Medulla oblongata (tissue), 1 donor: ENCODE measurements around the gene SND1.
"Not testable (repeated sequence)": the region's sequence is repeated elsewhere in the genome, so short reads cannot be mapped to it uniquely, and the experiment has no call there.

ENCODE experiments used
- DNase-seq: peaks from one replicate; pipeline ENCODE4 v3.0.0-alpha.2; 2015; ENCODE audit errors: extremely low spot score

SND1 gene

DNA sequence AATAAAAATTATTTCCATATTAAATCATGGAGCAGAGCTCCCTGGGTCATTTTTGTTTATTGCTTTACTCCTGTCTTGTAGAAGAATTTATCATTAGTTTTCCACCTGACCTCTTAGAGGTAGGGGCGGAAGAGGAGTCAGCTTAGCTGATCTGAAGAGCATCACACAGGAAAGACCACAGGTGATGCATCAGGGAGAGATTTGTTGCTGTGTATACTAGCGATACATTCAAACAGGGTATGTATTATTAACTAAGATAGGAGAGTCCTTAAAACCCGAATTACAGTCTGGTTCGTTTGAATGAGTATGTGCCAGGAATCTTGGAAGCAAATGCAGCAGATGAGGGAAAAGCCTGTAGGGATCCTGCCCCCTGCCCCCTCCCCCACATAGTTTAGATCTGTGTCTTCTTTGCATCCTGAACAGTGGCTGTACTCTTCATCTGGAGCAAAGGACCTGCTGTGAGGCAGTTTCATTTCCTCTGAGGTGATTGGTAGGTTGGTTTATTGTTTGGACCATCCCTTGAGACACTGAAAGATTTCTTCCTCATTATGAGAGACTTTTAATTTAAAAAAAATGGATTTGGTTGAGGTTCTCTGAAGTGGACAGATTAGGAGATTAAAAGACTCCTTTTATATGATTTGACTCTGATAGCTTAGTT is 177.0 kb downstream of the SND1 start:
- no peak for DNase-seq

DNA sequence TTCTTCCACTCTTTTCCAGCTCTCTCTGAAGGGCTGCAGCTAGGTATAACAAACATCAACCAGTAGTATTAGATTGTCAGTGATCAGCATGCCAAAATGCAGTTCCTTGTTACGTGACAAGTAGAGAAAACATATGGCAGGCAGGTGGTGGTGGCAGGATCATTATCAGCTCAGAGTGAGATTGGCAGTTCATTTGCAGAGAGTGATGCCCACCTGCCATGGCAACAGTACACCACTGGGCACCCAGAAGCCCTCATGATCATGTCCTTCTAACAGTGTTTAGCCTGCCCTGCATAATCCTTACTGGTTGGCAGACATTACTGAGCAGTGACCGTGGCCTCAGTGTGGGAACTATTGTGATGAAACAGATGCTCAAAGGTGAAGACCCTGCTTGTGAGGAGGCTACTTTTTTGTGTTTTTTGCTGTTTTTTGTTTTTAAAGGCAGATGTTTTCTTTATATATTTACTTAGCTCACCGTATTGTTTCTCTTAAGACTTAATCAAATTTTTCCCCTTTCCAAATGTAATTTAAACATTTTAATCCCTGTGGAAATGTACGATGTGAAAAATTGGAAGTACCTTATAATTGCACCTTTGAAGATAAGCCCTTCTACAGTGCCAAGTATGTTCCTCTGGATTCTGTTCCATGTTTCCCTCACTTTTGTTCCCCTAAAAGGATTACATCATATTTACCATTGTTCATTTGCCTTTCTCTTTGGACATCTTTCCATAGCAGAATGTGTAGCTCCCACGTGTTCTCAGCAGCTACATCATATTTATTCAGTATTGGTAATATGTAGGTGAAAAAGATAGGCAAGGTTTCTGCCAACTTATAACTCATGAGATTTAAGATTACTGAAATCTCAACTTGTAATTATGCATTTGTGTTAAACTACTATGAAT is 179.6 kb downstream of the SND1 start:
- DNase-seq: no peak

DNA sequence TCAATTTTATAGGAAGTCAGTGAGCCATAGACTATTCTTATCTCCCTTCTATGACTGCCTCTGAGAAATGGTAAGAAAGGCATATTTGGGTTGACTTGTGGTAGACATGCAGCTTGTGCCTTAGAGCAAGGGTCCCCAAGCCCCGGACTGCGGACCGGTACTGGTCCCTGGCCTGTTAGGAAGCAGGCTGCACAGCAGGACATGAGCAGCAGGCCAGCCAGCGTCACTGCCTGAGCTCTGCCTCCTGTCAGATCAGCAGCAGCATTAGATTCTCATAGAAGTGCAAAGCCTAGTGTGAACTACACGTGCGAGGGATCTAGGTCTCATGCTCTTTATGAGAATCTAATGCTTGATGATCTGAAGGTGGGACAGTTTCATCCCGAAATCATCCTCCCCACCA is 180.6 kb downstream of the SND1 start:
- no peak for DNase-seq

- no peak for DNase-seq
Measured at GRCh38 chr7:127833641-127834040, 181.6 kb downstream of the SND1 start.

- no peak for DNase-seq
Measured at GRCh38 chr7:127835679-127836078, 183.7 kb downstream of the SND1 start.

DNA sequence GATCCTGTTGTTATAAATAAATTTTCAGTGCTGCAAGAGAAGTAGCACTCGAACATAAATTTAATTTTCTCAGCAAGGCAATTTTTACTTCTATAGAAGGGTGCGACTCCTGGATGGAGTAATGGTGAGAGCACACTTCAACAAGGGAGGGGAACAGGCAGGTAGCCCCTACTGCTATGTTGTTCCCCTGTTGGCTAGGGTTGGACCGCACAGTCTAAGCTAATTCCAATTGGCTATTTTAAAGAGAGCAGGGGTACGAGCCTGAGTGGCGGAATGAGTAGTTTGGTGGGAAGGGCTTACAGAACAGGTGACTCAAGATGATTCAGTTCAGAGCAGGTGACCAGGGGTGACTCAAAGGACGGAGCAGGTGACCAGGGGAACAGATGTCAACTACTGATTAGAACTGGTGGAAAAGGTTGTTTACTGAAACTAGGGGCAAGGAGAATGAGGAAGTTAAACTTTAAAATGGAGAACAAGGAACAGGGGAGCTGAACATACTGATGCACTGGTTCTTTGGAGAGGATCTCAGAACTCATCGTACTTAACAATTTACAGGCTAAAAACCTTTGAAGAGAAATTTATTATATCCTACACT is 185.9 kb downstream of the SND1 start:
- not testable (repeated sequence) for DNase-seq

GRCh38 chr7:127838816-127839415 is 186.9 kb downstream of the SND1 start:
- no peak for DNase-seq

DNA sequence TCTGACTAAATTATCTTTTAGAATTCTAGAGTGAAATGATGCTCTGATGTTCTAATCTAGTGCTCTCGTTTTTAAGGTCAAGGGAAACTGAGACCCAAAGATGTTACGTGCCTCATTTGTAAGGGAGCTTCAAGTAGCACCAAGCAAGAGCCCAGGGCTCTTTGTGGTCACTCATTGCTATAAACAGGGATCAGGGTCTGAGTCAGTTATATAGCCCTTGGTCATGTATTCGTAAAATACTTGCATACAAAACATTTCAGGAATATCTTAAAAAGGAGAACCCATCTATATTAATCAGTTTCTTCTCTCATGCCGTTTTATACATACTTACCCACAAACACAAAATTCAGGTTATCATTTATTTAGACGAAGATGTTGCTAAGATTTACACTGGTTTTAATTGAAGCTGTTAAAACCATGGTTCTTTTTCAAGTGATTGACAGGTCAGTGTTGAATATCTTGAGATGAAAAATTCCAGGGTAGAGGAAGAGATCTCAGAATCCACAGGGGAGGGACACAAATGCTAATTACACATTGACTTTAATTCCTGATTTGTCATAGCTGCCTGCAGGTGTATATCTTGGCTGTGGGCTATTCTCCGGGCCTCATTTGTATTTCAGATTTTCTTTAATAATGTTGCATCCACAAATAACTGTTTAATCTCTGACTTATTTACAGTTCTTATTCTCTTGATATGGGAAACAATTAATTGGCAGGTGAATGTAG is 188.4 kb downstream of the SND1 start:
- DNase-seq: no peak

GRCh38 chr7:127844165-127844564 is 192.2 kb downstream of the SND1 start:
- DNase-seq: no peak

DNA sequence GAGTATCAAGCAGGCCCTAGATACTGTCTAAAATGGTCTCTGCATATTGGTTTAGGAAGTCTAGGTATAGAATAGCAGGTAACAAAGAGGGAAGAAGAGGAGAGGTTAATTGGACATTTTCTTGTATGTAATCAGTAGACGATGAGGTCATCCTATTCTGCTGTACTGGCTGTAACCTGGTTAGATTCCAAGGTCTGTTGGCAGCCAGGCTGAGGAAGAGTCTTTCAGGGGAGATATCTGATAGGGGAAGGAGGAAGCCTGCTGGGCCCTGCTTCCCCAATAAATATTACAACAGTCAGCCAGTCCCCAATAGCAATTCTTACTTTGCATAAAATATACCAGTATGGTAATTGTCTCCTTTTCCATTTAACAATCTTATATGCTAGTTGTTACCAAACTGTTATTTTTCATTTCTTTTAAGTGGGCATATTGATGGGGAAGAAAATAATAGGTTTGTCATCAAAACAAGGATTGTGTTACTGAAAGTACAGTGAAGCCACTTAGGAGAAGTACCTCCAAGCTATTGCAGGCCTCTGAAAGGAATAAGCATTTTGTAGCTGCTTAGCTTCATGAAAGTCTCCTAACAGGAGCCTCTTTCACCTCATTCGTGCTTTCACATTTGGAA is 192.8 kb downstream of the SND1 start:
- peak; percentile 26 for DNase-seq

DNA sequence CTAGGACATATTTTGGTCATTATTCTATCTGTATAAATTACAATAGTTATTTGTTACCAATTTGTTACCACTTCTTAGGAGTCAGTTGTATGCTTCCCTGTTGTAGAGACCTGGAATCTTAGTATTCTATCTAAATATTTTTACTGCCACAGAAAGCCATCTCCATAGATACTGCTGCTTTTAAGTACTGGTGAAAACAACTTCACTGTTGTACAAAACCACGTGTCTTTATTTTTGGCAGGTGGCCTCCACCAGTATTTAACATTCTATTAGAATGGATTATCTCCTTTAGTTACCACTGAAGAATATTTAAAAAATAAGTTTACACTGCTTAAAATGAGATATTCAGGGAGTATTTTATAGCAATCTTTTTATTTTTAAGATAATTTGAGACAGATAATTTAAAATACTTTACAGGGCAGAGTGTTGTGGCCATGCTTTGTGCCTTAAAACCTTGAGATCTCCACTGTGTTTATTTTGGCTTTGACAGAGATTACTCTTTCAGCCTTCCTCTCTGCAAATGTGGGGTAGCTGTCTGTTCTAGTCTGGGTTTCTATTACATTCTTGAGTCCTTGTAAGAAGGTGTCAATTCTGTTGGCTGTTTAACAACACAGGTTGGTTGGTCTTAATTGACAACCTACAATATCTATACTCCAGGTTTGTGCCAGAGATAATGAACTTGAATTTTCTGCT is 193.7 kb downstream of the SND1 start:
- peak; percentile 26 for DNase-seq

DNA sequence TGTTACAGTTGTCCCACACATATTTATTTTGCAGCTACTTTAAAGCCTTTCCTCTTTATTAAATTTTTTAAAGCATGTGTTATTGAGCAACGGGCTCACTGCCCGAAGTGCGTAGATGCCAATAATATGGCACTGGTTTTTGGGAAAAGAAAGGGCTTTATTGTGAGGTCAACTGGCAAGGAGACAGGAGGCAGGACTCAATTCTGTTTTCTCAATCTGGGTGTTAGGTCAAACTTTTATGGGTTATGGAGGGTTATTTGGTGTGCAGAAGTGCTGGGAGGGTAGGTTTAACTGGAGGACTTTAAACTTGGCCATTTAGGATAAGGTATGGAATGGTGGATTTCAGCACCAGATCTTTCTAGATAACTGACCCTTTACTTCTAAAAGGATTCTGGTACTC is 195.6 kb downstream of the SND1 start:
- DNase-seq: peak; percentile 36

GRCh38 chr7:127848241-127848640 is 196.2 kb downstream of the SND1 start:
- no peak for DNase-seq

DNA sequence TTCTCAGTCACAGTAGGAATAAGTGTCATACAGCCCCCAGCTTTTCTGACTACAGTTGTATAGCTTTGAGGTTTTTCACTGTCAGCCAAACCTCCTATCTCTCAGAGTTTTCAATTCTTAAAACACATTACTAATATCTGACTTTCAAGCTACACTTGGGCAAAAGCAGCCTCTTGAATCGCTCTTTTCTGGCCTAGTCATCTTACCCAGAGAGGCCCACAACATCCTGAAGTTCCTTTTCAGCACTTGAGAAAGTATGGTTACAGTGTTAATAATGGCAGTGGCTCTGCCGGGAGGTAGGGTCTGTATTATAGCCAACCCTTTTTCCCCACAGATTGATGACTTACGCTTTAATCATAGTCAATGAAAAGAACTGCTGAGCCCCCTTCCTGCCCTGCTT is 198.2 kb downstream of the SND1 start:
- DNase-seq: no peak

- no peak for DNase-seq
Measured at GRCh38 chr7:127854383-127854782, 202.4 kb downstream of the SND1 start.

DNA sequence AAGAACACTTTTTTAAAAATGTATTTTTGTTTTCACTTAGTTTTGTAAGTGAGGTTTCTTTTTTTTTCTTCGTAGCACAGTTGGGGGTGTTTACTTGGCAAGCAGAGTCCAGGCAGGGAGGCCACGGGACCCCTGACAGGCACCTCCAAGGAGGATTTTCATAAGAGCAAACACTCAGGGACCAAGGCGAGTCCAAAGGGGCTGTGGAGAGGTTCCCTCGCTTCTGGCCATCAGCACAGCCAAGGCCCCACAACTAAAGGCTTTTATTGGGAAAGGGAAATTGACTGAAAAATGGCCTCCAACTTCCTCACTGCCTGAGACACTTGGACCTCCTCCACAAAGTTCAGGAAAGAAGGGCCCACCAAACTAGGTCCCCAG is 205.5 kb downstream of the SND1 start:
- no peak for DNase-seq

DNA sequence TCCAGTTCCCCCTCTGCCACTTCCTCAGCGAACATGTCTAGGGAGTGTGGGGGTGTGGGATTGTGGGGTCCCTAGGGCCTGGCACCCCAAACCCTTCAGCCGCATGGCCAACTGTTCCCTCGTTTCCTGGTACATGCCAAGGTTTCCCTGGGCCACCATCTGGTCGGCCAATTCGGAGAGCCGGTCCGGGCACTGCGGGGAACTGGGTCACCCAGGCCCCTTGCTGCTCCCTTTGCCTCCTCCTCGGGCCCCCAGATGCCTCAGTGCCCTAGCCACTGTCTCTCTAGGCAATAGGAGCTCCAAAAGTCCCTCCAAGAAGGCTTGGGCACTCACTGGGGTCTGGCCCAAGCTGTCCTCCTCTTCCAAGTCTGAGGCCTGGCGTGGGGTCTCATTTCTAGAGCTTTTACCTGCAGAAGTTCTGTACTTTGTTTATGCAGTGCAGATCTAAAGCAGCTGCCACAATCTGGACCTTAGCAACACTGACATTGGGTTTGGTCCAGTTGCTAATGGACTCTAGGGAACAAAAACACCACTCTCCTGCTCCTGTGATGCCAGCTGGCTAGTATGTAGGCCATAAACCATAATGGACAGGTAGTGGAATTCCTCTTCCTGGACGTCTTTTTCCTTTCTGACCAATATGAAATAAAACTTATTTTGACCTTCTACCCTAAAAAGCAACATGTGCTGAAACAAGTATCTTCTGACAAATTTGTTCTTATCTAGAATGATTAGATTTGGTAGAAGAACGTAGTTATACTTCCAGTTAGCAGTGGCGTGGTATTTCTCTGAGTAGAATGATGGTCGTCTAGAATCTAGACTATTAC is 206.3 kb downstream of the SND1 start:
- peak; percentile 52 for DNase-seq

- no peak for DNase-seq
Measured at GRCh38 chr7:127858915-127859189, 206.9 kb downstream of the SND1 start.

DNA sequence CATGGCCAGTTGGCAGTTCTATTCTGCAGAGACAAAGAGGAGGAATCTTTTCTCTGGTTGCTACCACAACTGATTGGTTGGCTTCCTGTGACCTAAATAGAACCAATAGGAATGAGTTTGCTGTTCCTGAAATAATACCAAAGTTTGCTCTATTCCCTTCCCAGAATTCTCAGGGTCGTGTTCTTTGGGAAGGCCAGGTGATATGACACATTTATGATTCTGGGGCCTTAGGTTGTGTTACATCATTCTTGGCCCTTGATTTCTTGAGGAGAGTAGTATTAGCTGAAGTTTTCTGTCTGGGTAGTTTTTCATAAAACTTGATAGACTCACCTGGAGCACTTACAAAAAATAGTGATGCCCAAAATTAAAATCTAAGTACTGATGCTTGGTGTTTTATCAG is 207.3 kb downstream of the SND1 start:
- no peak for DNase-seq

DNA sequence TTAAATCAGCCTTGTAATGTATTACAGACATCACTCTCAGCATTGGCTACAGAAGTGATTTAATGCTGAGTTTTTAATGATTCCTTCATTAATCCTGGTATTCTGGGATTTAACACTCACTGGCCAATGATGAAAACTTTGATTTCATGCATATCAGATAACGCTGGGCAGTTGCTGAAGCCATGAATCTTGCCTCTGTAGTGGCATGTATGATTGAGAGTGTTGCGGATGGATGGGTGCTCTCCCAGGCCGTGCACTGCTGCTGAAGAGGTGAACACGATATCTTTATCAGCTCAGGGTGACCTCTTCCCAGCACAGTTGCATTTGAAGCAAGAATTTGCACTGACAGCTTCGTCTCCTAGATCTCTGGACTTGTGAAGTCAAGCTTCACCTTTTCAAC is 210.5 kb downstream of the SND1 start:
- no peak for DNase-seq
